Left kidney (tissue), 2 donors: ENCODE results near the gene IRF1. TPM values are rescaled to one million over a fixed set of nuclear protein-coding genes. Genes with fewer than 3 reads are reported as not detected.
"Not testable (repeated sequence)": the region's sequence is repeated elsewhere in the genome, so short reads cannot be mapped to it uniquely, and the experiment has no call there.

Experiments
- DNase-seq: peaks from one replicate; pipeline ENCODE4 v3.0.0-alpha.2; 2013
- polyA plus RNA-seq: library from polyadenylated mRNA; unstranded; fragments of 120-200 nt; gene quantifications from one replicate; pipeline ENCODE4 v1.2.1, GENCODE V29; 2013; ENCODE audit not compliant: insufficient read length

Gene IRF1
- polyA plus RNA-seq, 1 donor = 16.2 TPM

GRCh38 chr5:132487841-132488555, 2.6 kb downstream of the IRF1 start:
- DNase-seq = no peak

DNA sequence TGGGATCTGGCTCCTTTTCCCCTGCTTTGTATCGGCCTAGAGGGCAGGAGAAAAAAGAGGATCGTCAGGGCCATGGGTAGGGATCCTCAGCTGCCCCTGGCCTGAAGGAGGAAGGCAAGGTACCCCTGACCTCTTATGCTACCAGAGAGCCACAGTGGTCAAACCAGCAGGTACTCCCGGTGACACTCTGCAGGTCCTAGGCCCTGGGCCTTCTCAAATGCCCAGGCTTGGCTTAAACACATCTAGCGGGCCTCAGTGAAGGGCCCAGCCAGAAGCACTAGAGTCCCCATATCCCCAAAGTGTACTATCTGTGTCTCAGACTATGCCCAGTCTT, 3.5 kb downstream of the IRF1 start:
- DNase-seq = no peak

GRCh38 chr5:132486318-132487094, 4.1 kb downstream of the IRF1 start:
- DNase-seq = no peak

DNA sequence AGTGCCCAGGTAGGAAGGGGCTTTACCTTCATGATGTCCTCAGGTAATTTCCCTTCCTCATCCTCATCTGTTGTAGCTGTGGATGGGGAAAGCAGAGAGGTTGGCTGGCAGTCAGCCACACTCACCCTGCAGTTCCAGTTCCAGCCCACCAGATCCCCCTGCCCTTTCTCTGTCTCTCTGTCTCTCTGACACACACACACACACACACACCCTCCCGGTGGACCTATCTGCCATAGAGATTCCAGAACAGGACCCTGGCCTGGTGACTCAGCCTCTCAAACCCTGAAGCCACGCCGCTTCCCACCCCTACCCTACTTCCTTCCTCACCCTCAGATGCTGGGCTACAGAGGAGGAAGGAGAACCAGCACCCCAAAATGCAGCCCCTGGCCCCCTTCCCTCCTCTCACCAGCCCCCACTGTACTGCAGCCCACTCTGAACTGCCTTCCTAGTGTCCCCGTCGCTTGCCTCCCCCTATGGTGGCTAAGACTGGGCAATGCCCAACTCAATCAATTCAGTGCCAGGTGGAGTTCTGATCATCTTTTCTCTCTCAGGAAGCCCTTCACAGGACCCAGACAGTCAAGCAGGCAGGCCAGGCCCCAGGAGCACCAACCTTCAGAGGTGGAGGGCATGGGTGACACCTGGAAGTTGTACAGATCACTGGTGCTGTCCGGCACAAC, 4.8 kb downstream of the IRF1 start:
- no peak for DNase-seq

DNA sequence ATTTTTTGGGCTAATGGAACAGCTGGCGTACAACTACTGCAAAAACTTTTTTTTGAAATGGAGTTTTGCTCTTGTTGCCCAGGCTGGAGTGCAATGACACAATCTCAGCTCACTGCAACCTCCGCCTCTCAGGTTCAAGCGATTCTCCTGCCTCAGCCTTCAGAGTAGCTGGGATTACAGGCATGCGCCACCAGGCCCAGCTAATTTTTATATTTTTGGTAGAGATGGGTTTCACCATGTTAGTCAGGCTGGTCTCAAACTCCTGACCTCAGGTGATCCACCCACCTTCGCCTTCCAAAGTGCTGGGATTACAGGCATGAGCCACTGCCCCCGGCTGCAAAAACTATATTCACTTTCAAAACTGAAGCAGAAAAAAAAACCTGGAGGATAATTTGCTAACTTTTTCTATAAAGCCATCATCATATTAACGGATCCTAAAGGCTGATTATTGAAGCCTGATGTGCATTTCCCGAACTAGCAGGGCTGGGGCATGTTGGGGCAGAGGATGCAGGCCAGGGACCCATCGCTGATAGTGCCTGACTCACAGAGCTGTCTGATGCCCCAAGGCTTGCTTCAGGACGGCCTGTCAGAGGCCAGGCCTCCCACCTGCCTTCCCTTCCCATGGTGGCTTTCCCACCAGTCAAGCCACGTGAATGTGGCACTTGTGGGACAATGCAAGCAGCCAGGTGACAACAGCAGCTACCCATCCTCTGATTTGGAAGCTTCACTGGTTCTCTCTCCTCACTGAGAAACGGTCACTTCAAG, 5.5 kb downstream of the IRF1 start:
- not testable (repeated sequence) for DNase-seq

- no peak for DNase-seq
Measured at GRCh38 chr5:132484391-132484725, 6.2 kb downstream of the IRF1 start.

DNA sequence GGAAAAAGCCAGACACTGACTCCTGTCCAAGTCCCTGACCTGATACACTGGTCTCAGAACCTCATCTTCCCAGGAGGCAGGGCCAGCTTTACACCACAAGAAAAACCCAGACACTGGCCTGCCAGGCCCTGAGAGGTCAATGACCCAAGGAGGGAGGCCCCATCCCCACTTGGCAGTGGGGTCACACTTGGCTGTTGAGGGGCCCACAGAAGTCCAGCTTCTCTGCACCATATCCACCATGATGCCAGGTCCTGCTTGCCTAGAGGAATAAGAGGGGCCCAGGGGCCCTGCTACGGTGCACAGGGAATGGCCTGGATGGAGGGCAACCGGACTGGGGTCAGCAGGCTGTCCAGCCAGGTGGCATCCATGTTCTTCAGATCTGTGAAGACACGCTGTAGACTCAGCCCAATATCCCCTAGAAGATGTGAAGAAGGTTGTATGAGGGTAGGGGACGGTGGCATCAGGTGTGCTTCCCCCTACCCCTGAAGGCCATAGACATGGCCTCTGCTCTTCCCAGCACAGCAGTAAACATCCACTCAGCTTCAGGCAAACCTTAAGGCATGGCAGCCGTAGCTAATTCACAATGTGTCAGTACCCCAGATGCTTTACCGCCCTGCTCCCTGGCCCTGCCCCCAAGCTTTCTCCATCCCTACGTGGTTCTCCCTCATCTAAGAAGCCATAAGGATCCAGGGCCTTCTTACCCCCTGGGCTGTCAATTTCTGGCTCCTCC, 6.7 kb downstream of the IRF1 start:
- no peak for DNase-seq

DNA sequence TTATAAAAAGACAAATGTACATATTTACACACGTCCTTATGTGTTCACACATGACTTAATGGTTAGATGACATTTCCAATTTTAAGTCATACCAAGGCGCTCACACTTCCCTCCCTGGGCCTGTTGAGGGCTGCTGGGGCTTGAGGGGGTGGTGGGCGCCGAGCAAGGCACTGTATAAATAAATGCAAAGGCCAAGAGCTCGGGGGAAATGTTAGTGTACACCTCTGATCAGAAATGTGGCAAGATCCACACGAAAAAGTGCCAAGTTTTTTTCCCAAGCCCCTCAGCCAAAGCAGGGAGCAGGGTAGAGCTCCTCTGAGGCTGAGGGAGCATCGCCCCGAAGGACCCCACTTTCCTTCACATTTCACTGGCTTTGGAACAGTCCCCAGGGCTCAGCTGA, 7.5 kb downstream of the IRF1 start:
- DNase-seq = no peak

GRCh38 chr5:132481596-132482211, 8.9 kb downstream of the IRF1 start:
- DNase-seq = no peak

GRCh38 chr5:132480893-132481595, 9.5 kb downstream of the IRF1 start:
- DNase-seq = no peak

- DNase-seq = no peak
Measured at GRCh38 chr5:132480546-132480892, 10.1 kb downstream of the IRF1 start.

DNA sequence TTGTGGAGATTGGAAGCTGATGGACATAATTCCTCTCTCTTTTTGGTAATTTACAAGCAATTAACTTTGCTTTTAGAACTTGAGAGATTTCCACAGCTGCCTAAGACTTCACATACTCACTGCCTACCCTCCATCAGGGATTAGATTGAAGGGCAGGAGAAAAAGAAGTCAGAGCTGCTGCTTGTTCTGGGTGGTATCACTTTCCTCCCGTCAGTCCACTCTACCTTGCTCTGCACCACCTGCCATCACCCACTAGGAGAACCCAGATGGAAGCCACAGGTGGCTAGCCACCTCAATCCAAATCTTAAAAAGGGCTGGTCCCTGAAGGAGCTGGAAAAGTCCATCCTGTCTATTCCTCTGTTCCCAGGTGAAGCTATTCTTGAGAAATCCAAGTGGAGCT, 10.5 kb downstream of the IRF1 start:
- DNase-seq = no peak

DNA sequence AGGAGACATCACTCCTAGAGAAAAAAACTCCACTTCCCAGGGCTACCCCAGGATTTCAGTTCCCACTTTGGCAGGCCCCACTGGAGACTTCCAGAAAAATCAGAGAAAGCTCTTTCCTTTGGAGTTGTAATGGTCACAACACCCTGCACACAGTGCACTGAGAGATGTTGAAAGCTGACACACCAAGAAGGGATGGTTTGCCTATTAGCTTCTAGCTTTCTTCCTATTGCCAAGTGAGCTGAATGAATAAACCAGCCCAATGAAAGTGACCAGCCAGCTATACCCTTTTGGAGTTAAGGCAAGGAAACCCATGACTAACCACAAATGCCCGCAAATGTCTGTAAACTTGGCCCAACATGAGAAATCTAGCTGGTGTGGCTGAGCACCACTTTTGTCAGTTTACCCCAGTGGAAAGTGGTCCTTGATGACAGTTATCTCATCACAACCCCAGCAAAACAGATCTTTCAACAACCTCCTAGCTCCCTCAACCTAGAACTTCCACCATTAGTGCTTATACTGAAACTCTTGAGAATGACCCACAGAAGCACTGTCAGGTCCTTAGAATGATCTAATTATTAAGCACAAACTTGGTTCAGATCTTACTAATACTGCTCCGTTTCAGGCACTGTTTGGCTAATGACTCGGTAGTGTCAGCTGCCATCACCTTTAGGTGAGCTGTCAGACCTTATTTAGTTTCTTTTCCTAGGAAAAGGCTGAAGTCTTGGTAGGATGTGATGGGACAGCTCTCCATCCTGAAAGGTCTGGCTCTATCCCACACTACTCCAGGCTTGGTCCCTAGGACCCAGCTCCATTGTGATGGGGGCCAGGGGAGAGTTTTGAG, 11.2 kb downstream of the IRF1 start:
- DNase-seq = no peak

DNA sequence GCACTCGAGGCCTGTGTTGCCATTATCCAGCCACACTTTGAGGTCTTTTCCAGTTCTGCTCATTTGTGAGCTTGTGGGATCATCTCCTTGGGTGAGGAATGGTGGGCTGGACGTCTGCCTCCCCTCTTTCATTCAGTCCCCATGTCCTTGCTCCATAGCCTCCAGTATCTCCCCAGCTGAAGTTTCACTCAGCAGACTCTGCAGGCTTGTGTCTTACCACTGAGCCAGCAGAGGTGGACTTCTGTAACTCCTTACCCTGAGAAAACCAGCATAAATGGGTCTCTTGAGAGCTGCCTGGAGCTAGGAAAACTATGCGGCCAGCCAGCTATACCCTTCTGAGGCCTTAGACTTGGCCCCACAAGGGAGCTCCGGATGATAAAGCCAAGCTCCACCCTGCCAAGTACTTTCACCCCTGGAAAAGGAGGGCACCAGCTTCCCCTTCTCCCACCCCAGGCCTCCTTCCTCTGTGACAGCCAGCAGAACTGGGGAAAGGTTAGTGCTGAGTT, 12.2 kb downstream of the IRF1 start:
- no peak for DNase-seq

GRCh38 chr5:132477784-132478365, 12.7 kb downstream of the IRF1 start:
- no peak for DNase-seq

DNA sequence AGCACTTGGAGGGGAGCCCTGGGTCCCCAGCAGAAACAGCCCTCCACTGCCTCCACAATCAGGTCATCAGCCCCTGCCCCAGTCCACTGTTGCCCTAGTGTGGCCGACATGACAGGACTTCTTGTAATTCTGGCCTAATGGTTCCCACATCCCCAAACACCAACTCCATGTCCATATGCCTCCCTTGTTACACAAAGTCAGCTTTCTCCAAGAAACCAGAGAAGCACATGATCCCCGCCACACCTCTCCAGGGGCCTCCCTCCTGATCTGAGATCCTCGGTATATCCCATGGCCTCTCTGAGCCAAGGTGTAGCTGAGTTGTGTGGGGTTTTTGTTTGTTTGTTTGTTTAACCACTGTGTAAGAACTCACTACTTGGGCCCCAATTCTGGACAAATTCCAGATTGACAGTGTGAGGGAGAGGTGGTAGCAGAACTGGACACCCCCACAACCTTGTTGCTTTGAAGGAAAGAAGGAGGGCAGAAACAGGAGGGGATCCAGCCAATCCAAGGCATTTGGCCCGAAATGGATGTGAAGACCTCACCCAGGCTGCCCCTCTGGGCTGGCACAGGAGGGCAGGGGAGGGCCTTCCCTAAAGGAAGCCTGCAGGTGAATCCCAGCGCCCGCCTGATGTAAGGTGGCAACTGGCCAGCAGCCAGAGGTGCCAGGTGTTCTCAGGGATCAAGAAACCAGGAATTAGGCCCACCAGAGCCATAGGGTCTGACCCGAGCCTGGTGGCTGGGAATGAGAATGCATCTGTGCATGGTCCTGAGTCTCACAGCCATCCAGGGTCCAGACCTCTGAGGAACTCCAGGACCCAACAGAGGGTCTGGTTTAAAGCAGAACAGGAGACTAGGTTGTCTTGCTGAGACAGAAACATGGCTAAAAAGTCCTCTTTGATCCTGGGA, 13.4 kb downstream of the IRF1 start:
- DNase-seq = no peak

DNA sequence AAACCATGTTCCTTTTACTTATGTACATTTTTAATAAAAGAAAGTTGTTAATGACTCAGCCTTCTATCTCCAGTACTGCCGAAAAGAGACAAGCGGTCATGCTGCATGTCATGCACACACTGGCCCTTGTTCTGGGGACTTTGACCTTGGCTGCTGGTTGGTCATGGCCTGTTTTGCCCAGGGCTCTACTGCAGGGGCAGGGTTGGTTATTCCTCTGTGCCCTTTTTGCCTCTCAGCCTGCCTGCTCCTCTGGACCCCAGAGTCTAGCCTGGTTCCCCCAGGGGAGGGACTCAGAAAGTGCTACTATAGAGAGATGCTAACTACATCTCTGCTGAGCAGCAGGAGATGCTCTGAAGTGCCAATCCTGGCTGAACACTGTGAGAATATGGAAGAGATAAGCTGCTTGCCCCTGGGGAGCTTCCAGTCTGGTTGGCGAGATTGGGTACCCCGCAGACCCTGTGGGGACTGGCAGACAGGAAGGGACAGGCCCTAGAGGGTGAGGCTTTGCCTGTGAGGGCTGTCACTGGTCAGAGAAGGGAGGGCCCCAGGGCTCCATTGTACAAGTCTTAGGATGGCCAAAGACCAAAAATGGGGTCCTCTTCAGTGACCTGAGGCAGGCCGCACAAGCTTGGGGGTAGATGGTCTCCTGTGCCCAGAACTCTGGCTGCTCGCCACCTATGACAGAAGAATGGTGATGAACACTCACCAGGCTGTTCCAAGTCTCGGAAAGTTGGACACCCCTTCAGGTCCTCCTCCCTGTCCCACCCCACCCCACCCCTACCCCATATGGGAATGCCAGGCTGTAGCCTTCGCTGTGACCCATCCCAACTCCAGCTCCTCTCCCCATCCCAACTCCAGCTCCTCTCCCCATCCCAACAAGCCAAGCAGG, 14.3 kb downstream of the IRF1 start:
- DNase-seq = no peak
